GM23338 (cell line): Measurements from ENCODE around the gene CASQ1. TPM values are rescaled to one million over a fixed set of nuclear protein-coding genes. Genes with fewer than 3 reads are reported as not detected.

ENCODE experiments used
- ATAC-seq: fragments of 200-7000 bp; cut with Tn5 transposase; 3 replicates; pipeline ENCODE4 v1.9.1; 2020
- DNase-seq: peaks from one replicate; pipeline ENCODE4 v3.0.0-alpha.2; 2015; ENCODE audit warnings: low spot score
- H2AFZ ChIP-seq: fragments of 200-600 bp; sonication (generic); 2 replicates; pipeline ENCODE4 v1.8.0; 2016; ENCODE audit warnings: antibody characterized with exemption, mild to moderate bottlenecking, moderate library complexity
- H3F3A ChIP-seq: fragments of 200-600 bp; sonication (generic); replicated peaks from 2 replicates; pipeline ENCODE4 v1.8.0; 2017; ENCODE audit warnings: antibody characterized with exemption, mixed run types, low read depth
- H3K27ac ChIP-seq: fragments of 200-600 bp; sonication (generic); 2 replicates; pipeline ENCODE4 v1.6.1; 2016; ENCODE audit warnings: low read depth
- H3K27me3 ChIP-seq: fragments of 200-600 bp; sonication (generic); 2 replicates; pipeline ENCODE4 v1.8.0; 2016; ENCODE audit warnings: mild to moderate bottlenecking, mixed run types, moderate library complexity; ENCODE audit not compliant: insufficient read depth
- H3K36me3 ChIP-seq: fragments of 200-600 bp; sonication (generic); 2 replicates; pipeline ENCODE4 v1.8.0; 2016; ENCODE audit warnings: mild to moderate bottlenecking; ENCODE audit not compliant: insufficient read depth
- H3K4me1 ChIP-seq: fragments of 200-600 bp; sonication (generic); 2 replicates; pipeline ENCODE4 v1.8.0; 2016; ENCODE audit warnings: mild to moderate bottlenecking, moderate library complexity; ENCODE audit not compliant: insufficient read depth
- H3K4me2 ChIP-seq: fragments of 200-600 bp; sonication (generic); 2 replicates; pipeline ENCODE4 v1.7.1; 2017; ENCODE audit warnings: mixed run types
- H3K4me3 ChIP-seq: fragments of 200-600 bp; sonication (generic); 2 replicates; pipeline ENCODE4 v1.6.1; 2016; ENCODE audit warnings: mixed run types
- H3K79me2 ChIP-seq: fragments of 200-600 bp; sonication (generic); replicated peaks from 2 replicates; pipeline ENCODE4 v1.8.0; 2017; ENCODE audit warnings: mild to moderate bottlenecking; ENCODE audit not compliant: insufficient read depth
- H3K9me2 ChIP-seq: fragments of 200-600 bp; sonication (generic); 2 replicates; pipeline ENCODE4 v1.8.0; 2017; ENCODE audit not compliant: insufficient read depth
- H4K20me1 ChIP-seq: fragments of 200-600 bp; sonication (generic); replicated peaks from 2 replicates; pipeline ENCODE4 v1.8.0; 2017; ENCODE audit warnings: mild to moderate bottlenecking; ENCODE audit not compliant: insufficient read depth
- H3K27ac Mint-ChIP-seq: 2 replicates; pipeline ENCODE4 v1.8.0; 2020; ENCODE audit warnings: inconsistent platforms, mild to moderate bottlenecking, moderate library complexity, mixed read lengths
- H3K27me3 Mint-ChIP-seq: 3 replicates; pipeline ENCODE4 v1.8.0; 2022; ENCODE audit warnings: low read depth, mild to moderate bottlenecking, moderate library complexity, mixed read lengths, inconsistent platforms; ENCODE audit not compliant: insufficient read depth, poor library complexity
- H3K36me3 Mint-ChIP-seq: 3 replicates; pipeline ENCODE4 v1.8.0; 2021; ENCODE audit warnings: low read depth, mild to moderate bottlenecking, inconsistent platforms, moderate library complexity, mixed read lengths
- H3K4me1 Mint-ChIP-seq: 3 replicates; pipeline ENCODE4 v1.8.0; 2020; ENCODE audit warnings: mild to moderate bottlenecking, inconsistent platforms, mixed read lengths
- H3K4me3 Mint-ChIP-seq: 3 replicates; pipeline ENCODE4 v1.8.0; 2021; ENCODE audit warnings: moderate library complexity, mild to moderate bottlenecking, inconsistent platforms, mixed read lengths
- H3K9me3 Mint-ChIP-seq: 3 replicates; pipeline ENCODE4 v1.8.0; 2020; ENCODE audit warnings: moderate library complexity, mild to moderate bottlenecking, inconsistent platforms, mixed read lengths
- CREB1 ChIP-seq: fragments of 250-450 bp; sonication (Bioruptor Pico); IDR thresholded peaks from 2 replicates; pipeline ENCODE4 v1.5.0; 2020; ENCODE audit warnings: low read depth, mild to moderate bottlenecking, moderate library complexity
- EZH2 ChIP-seq: fragments of 200-600 bp; sonication (generic); IDR thresholded peaks from one replicate; pipeline ENCODE4 v1.8.0; 2017; ENCODE audit warnings: antibody characterized with exemption, mild to moderate bottlenecking, low read depth; ENCODE audit not compliant: unreplicated experiment
- EZH2phosphoT487 ChIP-seq: fragments of 200-600 bp; sonication (generic); IDR thresholded peaks from one replicate; pipeline ENCODE4 v1.8.1; 2018; ENCODE audit warnings: antibody characterized with exemption; ENCODE audit not compliant: unreplicated experiment
- JUNB ChIP-seq: IDR thresholded peaks from one replicate; pipeline ENCODE4 v1.6.1; 2016; ENCODE audit warnings: antibody characterized with exemption; ENCODE audit not compliant: unreplicated experiment
- NANOG ChIP-seq: IDR thresholded peaks from 2 replicates; pipeline ENCODE4 v1.6.1; 2016; ENCODE audit warnings: antibody characterized with exemption, borderline replicate concordance
- POLR2AphosphoS5 ChIP-seq: IDR thresholded peaks from 2 replicates; pipeline ENCODE4 v1.6.1; 2016; ENCODE audit warnings: antibody characterized with exemption, low read depth
- STAT1 ChIP-seq: IDR thresholded peaks from one replicate; pipeline ENCODE4 v1.6.1; 2016; ENCODE audit warnings: antibody characterized with exemption; ENCODE audit not compliant: unreplicated experiment
- ZNF331 ChIP-seq: fragments of 250-450 bp; sonication (Bioruptor Pico); IDR thresholded peaks from 2 replicates; pipeline ENCODE4 v1.5.0; 2020; ENCODE audit warnings: low read depth, mild to moderate bottlenecking, moderate library complexity
- polyA plus RNA-seq: library from polyadenylated mRNA; unstranded; fragments of >200 nt; fragmentation: Nextera tagmentation; extraction: Ambion mirVana; gene quantifications from 2 replicates; pipeline ENCODE4 v1.2.1, GENCODE V29; 2016
- total RNA-seq: library from RNA; depleted of rRNA; stranded (reverse); fragments of >200 nt; shearing (Covaris generic); gene quantifications from 2 replicates; pipeline ENCODE4 v1.2.3, GENCODE V29; 2014
- TF ChIP-seq, protein P1 (sequence below): IDR thresholded peaks from one replicate; pipeline ENCODE4 v1.6.1; 2018; ENCODE audit warnings: antibody characterized with exemption; ENCODE audit not compliant: unreplicated experiment
- TF ChIP-seq, protein P2 (sequence below), 2 experiments: fragments of 200-600 bp in 1 of 2; sonication (generic) in 1 of 2; conservative IDR thresholded peaks; 2 replicates each; pipeline versions ENCODE4 v1.5.1 to v1.6.1; 2016 to 2017; ENCODE audit warnings: antibody characterized with exemption in 2 of 2, low read depth in 2 of 2, mild to moderate bottlenecking in 2 of 2, moderate library complexity in 1 of 2
- TF ChIP-seq, protein P3 (sequence below): IDR thresholded peaks from 2 replicates; pipeline ENCODE4 v1.6.1; 2016; ENCODE audit warnings: antibody characterized with exemption

CASQ1 gene
- total and polyA plus RNA-seq, 2 experiments from 2014 or later, result 1.1 to 2.8 TPM

DNA sequence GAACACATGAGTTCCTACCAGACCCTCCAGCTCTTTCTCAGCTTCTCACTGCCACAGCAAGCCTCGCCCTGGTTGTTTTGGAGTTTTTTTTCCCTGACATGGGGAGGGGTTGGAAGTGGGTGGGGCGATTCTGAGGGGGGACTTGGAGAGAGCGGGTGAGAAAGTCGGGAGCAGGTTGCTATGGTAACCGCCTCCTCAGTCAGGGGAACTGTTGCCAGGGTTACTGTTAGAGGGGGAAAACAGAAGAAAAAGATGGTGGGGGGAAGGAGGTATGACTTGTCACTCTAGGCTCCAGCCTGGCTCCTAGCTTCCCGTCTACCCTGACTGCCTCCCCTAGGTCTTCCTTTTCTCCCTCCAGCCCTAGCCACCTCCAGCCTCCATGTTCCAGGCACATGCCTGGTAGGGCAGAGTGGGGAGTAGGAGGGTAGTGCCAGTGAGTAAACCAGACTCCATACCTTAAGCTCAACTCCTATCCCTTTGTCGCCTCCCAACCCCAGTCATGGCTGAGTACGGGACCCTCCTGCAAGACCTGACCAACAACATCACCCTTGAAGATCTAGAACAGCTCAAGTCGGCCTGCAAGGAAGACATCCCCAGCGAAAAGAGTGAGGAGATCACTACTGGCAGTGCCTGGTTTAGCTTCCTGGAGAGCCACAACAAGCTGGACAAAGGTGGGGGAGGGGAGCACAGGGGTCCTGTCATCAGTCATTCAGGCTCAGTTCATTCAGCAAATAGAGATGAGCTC, 20.8 kb downstream of the CASQ1 start (continued):
- TF ChIP-seq, protein P1, sequence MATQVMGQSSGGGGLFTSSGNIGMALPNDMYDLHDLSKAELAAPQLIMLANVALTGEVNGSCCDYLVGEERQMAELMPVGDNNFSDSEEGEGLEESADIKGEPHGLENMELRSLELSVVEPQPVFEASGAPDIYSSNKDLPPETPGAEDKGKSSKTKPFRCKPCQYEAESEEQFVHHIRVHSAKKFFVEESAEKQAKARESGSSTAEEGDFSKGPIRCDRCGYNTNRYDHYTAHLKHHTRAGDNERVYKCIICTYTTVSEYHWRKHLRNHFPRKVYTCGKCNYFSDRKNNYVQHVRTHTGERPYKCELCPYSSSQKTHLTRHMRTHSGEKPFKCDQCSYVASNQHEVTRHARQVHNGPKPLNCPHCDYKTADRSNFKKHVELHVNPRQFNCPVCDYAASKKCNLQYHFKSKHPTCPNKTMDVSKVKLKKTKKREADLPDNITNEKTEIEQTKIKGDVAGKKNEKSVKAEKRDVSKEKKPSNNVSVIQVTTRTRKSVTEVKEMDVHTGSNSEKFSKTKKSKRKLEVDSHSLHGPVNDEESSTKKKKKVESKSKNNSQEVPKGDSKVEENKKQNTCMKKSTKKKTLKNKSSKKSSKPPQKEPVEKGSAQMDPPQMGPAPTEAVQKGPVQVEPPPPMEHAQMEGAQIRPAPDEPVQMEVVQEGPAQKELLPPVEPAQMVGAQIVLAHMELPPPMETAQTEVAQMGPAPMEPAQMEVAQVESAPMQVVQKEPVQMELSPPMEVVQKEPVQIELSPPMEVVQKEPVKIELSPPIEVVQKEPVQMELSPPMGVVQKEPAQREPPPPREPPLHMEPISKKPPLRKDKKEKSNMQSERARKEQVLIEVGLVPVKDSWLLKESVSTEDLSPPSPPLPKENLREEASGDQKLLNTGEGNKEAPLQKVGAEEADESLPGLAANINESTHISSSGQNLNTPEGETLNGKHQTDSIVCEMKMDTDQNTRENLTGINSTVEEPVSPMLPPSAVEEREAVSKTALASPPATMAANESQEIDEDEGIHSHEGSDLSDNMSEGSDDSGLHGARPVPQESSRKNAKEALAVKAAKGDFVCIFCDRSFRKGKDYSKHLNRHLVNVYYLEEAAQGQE, result no peak
- TF ChIP-seq, protein P2, sequence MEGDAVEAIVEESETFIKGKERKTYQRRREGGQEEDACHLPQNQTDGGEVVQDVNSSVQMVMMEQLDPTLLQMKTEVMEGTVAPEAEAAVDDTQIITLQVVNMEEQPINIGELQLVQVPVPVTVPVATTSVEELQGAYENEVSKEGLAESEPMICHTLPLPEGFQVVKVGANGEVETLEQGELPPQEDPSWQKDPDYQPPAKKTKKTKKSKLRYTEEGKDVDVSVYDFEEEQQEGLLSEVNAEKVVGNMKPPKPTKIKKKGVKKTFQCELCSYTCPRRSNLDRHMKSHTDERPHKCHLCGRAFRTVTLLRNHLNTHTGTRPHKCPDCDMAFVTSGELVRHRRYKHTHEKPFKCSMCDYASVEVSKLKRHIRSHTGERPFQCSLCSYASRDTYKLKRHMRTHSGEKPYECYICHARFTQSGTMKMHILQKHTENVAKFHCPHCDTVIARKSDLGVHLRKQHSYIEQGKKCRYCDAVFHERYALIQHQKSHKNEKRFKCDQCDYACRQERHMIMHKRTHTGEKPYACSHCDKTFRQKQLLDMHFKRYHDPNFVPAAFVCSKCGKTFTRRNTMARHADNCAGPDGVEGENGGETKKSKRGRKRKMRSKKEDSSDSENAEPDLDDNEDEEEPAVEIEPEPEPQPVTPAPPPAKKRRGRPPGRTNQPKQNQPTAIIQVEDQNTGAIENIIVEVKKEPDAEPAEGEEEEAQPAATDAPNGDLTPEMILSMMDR (conservative IDR thresholded peaks at IDR 0.05; ENCODE audit: low read depth in 2 of 2), result no peak
- no peak for TF ChIP-seq ZNF331 (CRISPR knock-in tag)

DNA sequence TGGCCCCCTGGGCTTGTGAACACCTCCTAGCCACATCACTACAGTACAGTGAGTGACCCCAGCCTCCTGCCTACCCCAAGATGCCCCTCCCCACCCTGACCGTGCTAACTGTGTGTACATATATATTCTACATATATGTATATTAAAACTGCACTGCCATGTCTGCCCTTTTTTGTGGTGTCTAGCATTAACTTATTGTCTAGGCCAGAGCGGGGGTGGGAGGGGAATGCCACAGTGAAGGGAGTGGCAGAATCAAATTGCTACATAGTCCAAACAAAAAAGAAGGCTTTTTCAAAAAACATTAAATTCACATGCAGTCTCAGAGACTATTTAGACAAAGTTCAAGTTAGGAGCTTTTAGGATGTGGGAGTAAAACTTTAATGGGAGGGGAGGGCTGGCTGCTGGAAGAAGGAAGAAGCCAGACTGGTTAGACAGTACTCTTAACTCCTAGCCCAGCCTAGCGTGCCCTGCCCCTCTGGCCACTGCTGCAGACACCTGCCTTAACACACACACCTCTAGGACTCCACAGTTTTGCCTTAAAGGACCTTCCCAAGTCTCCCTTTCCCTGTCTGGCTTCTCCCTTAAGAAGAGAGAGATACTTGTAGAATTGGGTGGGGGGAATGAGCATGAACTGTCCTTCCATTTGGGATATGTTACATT, 24.2 kb downstream of the CASQ1 start:
- no peaks in the 10 kb centered on the region for H3K27me3 ChIP-seq
- Mint-ChIP-seq H3K27ac (0 out of 2 replicates have a peak overlapping the region, but pooled peaks have one; percentile 6), H3K4me3 (no peak overlapping the region), H3K27me3 (peaks cover 4% of the 10 kb centered on the region), H3K36me3 (peaks cover 84% of the 10 kb centered on the region), H3K9me3 (no peaks in the 10 kb centered on the region), H3K4me1 (peaks cover 33% of the 10 kb centered on the region)
- no peak overlapping the region for H3K4me3 ChIP-seq
- H3K27ac ChIP-seq, result peak overlapping the region; percentile 74
- peaks cover 11% of the 10 kb centered on the region; the same call in 1 of the 2 replicates for H3K79me2 ChIP-seq
- peaks cover 6% of the 10 kb centered on the region for H4K20me1 ChIP-seq
- H3K36me3 ChIP-seq, result peaks cover 47% of the 10 kb centered on the region; the same call in 1 of the 2 replicates
- no peaks in the 10 kb centered on the region for H3K9me2 ChIP-seq
- ATAC-seq (no peak), DNase-seq (no peak)
- H3K4me2 ChIP-seq, result no peak overlapping the region
- peaks cover 8% of the 10 kb centered on the region; the same call in 1 of the 2 replicates for H3F3A ChIP-seq
- peaks cover 24% of the 10 kb centered on the region for H3K4me1 ChIP-seq
- H2AFZ ChIP-seq, result no peak overlapping the region
- no peak for TF ChIP-seq JUNB
- no peak for TF ChIP-seq ZNF331 (CRISPR knock-in tag)
- TF ChIP-seq EZH2phosphoT487, result no peak
- no peak for TF ChIP-seq POLR2AphosphoS5
- no peak for TF ChIP-seq NANOG
- TF ChIP-seq STAT1, result no peak
- TF ChIP-seq, protein P1, result no peak
- no peak for TF ChIP-seq CREB1 (CRISPR knock-in tag)
- TF ChIP-seq, protein P2 (conservative IDR thresholded peaks at IDR 0.05; ENCODE audit: low read depth in 2 of 2), result no peak
- no peak for TF ChIP-seq EZH2
- TF ChIP-seq, protein P3, sequence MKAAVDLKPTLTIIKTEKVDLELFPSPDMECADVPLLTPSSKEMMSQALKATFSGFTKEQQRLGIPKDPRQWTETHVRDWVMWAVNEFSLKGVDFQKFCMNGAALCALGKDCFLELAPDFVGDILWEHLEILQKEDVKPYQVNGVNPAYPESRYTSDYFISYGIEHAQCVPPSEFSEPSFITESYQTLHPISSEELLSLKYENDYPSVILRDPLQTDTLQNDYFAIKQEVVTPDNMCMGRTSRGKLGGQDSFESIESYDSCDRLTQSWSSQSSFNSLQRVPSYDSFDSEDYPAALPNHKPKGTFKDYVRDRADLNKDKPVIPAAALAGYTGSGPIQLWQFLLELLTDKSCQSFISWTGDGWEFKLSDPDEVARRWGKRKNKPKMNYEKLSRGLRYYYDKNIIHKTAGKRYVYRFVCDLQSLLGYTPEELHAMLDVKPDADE, result no peak
